GM10248 (cell line): ENCODE data around the gene GBX1.

ENCODE experiments used
- CTCF ChIA-PET: fragments of 300-600 bp; sonication (Branson Sonifier 250); formaldehyde crosslinking; extraction: SDS; loops from one replicate; lab custom pipeline; 2021; ENCODE audit warnings: antibody characterized with exemption; lab: Yijun Ruan, JAX
- POLR2A ChIA-PET: fragments of 350-650 bp; sonication (Branson Sonifier 250); formaldehyde crosslinking; extraction: SDS; loops from one replicate; lab custom pipeline; 2020; ENCODE audit warnings: antibody characterized with exemption; lab: Yijun Ruan, JAX
- DNase-seq: peaks from one replicate; pipeline ENCODE4 v3.0.0; 2012; ENCODE audit errors: extremely low spot score
- TF ChIP-seq, protein P1 (sequence below): IDR thresholded peaks from 2 replicates; pipeline ENCODE4 v1.5.1; 2012; ENCODE audit warnings: mild to moderate bottlenecking, low read depth; ENCODE audit errors: extremely low read depth, missing control alignments, control extremely low read depth

GBX1 gene

DNA sequence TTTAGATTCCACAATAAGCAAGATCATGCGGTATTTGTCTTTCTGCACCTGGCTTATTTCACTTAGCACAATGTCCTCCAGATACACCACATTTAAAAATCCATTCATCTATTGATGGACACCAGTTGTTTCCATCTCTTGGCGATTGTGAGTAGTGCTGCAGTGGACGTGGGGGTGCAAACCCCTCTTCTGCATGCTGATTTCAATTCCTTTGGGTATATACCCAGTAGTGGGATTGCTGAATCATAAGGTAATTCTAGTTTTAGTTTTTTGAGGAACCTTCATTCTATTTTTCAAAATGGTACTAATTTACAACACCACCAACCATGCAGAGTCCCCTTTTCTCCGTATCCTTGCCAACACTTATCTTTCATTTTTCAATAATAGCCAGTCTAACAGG is 21.5 kb upstream of the GBX1 start:
- ChIA-PET POLR2A (no interaction called here), CTCF (interaction anchor here (1.0 kb wide), 1 partner anchor 76 kb away, joined by 3 read pairs; no protein-coding TSS in a partner anchor)
- TF ChIP-seq, protein P1, sequence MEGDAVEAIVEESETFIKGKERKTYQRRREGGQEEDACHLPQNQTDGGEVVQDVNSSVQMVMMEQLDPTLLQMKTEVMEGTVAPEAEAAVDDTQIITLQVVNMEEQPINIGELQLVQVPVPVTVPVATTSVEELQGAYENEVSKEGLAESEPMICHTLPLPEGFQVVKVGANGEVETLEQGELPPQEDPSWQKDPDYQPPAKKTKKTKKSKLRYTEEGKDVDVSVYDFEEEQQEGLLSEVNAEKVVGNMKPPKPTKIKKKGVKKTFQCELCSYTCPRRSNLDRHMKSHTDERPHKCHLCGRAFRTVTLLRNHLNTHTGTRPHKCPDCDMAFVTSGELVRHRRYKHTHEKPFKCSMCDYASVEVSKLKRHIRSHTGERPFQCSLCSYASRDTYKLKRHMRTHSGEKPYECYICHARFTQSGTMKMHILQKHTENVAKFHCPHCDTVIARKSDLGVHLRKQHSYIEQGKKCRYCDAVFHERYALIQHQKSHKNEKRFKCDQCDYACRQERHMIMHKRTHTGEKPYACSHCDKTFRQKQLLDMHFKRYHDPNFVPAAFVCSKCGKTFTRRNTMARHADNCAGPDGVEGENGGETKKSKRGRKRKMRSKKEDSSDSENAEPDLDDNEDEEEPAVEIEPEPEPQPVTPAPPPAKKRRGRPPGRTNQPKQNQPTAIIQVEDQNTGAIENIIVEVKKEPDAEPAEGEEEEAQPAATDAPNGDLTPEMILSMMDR = no peak
- no peak for DNase-seq

DNA sequence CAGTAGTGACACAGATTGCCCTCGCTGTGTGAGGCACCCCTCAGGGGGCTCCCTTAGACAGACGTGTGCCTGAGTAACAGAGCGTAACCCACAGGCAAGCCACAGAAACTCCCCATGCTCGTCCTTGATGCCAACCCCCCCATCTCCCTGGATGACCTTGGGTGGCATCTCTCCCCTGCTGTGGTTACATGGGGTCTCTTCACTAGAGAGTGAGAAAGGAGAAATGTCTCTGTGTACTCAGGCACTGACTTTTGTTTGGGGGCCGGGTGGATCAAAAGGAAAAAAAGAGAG is 20.7 kb upstream of the GBX1 start:
- CTCF ChIA-PET = interaction anchor here (1.0 to 2.0 kb wide), 2 partner anchors 10 to 64 kb away, joined by 4 read pairs; no protein-coding TSS in a partner anchor
- TF ChIP-seq, protein P1 = no peak
- DNase-seq = no peak
- POLR2A ChIA-PET = no interaction called here

DNA sequence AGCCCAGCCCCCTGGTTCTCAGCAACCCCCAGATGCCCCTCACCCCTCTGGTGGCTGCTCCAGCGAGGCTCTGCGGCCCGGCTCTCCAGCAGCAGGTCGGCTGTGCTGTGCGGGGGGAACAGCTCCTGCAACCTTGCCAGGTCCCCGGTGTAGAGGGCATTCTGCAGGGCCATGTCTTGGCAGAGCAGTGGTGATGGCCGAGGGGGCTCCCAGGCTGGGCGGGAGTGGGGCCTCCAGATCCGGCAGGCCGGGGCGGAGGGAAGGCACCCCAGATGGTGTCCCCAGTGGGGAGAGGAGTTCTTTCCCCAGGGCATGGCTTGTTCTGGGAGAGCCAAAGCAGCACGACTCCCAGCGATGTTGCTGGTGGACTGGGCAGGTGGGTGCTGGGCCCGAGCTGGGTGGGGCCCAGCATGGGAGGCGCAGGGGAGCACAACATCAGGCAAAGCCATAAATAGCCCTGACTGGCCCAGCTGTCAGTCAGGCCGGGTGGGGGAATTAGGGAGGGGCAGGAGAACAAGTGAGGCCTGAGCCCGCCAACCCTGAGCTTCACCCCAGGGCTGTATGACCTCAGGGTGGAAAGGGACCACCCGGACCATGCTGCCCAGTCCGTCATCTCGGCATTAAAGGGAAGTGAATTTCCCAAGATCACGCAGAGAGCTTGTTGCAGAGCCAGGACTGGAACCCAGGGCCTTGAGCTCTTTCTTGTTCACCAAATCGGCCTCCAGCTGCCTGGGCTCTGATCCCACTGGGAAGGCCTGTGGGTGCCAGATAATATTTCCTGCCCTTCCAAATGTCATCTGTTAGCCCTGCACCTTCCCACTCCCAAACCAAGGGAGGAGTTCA is 20.1 kb upstream of the GBX1 start:
- POLR2A ChIA-PET = no interaction called here
- TF ChIP-seq, protein P1 = no peak
- CTCF ChIA-PET = interaction anchor here (1.0 to 2.0 kb wide), 2 partner anchors 10 to 64 kb away, joined by 4 read pairs; no protein-coding TSS in a partner anchor
- no peak for DNase-seq

DNA sequence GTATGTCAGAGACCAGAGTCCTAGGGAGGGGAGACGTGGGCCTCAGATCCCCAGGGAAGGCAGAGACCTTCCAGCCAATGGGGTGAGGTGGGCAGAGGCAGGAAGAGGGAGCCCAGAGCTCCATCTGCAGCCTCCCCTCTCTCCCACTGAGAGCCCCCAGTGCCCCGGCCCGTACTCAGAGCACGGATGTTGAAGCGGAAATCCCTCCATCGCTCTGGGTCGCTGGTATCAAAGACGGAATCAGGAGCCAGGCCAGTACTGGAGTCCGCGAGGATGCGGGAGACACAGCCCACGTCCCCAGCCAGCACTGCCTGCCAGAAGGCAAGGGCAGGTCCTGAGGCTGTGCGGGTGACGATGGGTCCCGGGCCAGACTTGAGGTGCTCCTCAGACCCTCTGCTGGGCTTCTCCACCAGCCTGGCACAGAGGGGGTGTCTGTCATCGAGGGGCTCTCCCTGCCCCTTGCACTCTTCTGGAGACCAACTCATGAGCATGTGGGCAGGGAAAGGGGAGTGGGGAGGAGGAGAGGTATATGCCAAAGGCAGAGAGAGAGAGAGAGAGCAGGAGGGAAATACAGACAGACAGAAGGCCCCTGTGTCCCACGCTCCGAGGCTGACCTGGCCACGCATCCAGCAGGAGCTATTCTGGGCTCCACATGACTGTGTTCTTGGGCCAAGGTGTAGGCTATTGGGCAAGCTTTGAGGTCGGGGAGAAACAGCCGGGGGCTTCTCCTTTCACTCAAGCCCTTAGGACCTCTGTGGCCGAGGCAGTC is 19.3 kb upstream of the GBX1 start, which contains the start of gene ASB10:
ASB10 (minus strand) TSS at position 611 of the 769 bp plus-strand sequence; CDS start at position 491, 120 bp downstream.
- TF ChIP-seq, protein P1 = no peak
- DNase-seq = no peak
- ChIA-PET POLR2A (no interaction called here), CTCF (interaction anchor here (2.0 kb wide), 1 partner anchor 63 kb away, joined by 4 read pairs; no protein-coding TSS in a partner anchor)

DNA sequence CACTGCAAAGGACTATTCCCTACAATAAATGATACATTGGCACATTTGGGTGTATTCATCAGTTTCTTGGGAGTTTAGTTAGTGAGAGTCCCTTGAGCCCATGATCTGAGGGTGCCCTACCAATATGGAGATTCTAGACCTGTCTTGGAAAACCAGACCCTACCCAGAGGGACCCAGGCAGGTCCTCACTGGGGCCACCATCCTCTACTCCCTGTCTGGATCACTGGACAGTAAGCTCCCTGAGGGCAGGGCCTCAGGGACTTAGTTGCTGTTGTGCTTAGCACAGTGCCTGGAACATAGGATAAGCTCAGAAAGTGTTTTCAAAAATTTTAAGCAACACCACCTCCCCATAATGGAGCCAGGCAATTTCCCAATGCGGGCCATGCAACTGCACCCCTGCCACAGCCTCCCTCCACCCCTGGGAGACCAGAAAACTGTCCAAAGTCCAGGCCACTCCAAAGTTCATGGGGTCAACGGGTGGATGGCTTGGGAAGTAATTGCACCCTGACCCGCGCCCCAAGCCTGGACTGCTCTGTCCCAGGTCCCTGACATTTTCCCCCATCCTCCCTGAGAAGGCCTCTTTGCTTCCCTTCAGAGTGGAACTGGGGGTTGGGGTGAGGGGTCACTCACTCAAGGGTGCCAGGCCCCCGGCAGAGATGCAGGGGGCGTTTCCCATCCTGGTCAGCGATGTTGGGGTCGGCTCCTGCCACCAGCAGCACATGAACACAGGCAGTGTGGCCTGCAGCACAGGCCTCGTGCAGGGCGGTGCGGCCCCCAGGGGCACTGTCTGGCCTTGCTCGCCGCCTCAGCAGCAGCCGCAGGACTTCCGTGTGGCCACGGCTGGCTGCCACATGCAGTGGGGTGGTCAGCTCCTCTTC is 18.5 kb upstream of the GBX1 start:
- DNase-seq = no peak
- TF ChIP-seq, protein P1 = no peak
- ChIA-PET POLR2A (no interaction called here), CTCF (no interaction called here)
